ENCODE measurements around the gene LYL1. TPM values are rescaled to one million over a fixed set of nuclear protein-coding genes. Genes with fewer than 3 reads are reported as not detected.

LYL1 gene
- total RNA-seq, 1 donor from 2014 or later, result 27.2 TPM

GRCh38 chr19:13138171-13138915, 35.7 kb upstream of the LYL1 start:
- H3K4me3 ChIP-seq, result no peak overlapping the region
- no peaks in the 10 kb centered on the region for H3K9me3 ChIP-seq
- no peak for DNase-seq
- peaks cover 15% of the 10 kb centered on the region for H3K4me1 ChIP-seq
- TF ChIP-seq CTCF (IDR thresholded peaks at IDR 0.05), result no peak
- H3K27ac ChIP-seq, result no peak overlapping the region
- no peaks in the 10 kb centered on the region for H3K27me3 ChIP-seq (ENCODE audit: low read depth)
- intact Hi-C loops (cut with DNase I), result no loop called here
- peaks cover 48% of the 10 kb centered on the region for H3K36me3 ChIP-seq
- ATAC-seq, result no peak

- Histone ChIP-seq H3K27ac (no peak overlapping the region), H3K4me1 (peaks cover 17% of the 10 kb centered on the region), H3K4me3 (no peak overlapping the region), H3K27me3 (ENCODE audit: low read depth) (no peaks in the 10 kb centered on the region), H3K9me3 (no peaks in the 10 kb centered on the region), H3K36me3 (peaks cover 48% of the 10 kb centered on the region)
- ATAC-seq (no peak), DNase-seq (no peak)
- no peak for TF ChIP-seq CTCF (IDR thresholded peaks at IDR 0.05)
- intact Hi-C loops (cut with DNase I), result no loop called here
These were observed 34.7 kb upstream of the LYL1 start for GRCh38 chr19:13137290-13137794.

- Histone ChIP-seq H3K4me3 (no peak overlapping the region), H3K27me3 (ENCODE audit: low read depth) (no peaks in the 10 kb centered on the region), H3K4me1 (peaks cover 17% of the 10 kb centered on the region), H3K36me3 (peaks cover 48% of the 10 kb centered on the region), H3K9me3 (no peaks in the 10 kb centered on the region), H3K27ac (peak overlapping the region; percentile 24)
- TF ChIP-seq CTCF (IDR thresholded peaks at IDR 0.05), result no peak
- DNase-seq, result no peak
- ATAC-seq, result no peak
- intact Hi-C loops (cut with DNase I), result no loop called here
These were observed 32.7 kb upstream of the LYL1 start for GRCh38 chr19:13135068-13136062.

GRCh38 chr19:13134626-13135025, 32.0 kb upstream of the LYL1 start:
- DNase-seq (peak; percentile 65), ATAC-seq (peak; percentile 92 to 94)
- no peaks in the 10 kb centered on the region for H3K9me3 ChIP-seq
- TF ChIP-seq CTCF (IDR thresholded peaks at IDR 0.05), result no peak
- no peak overlapping the region for H3K4me3 ChIP-seq
- H3K27me3 ChIP-seq (ENCODE audit: low read depth), result no peaks in the 10 kb centered on the region
- peaks cover 17% of the 10 kb centered on the region for H3K4me1 ChIP-seq
- H3K36me3 ChIP-seq, result peaks cover 44% of the 10 kb centered on the region
- intact Hi-C loops (cut with DNase I), result no loop called here
- peak overlapping the region; percentile 61 for H3K27ac ChIP-seq

GRCh38 chr19:13133241-13133870, 30.7 kb upstream of the LYL1 start:
- H3K9me3 ChIP-seq, result no peaks in the 10 kb centered on the region
- H3K36me3 ChIP-seq, result peaks cover 37% of the 10 kb centered on the region
- DNase-seq (no peak), ATAC-seq (no peak)
- no peak overlapping the region for H3K4me3 ChIP-seq
- no peaks in the 10 kb centered on the region for H3K27me3 ChIP-seq (ENCODE audit: low read depth)
- peaks cover 17% of the 10 kb centered on the region for H3K4me1 ChIP-seq
- intact Hi-C loops (cut with DNase I), result no loop called here
- no peak for TF ChIP-seq CTCF (IDR thresholded peaks at IDR 0.05)
- peak overlapping the region; percentile 36 for H3K27ac ChIP-seq
